Measurements from ENCODE around the gene TK2.

- no peak for TF ChIP-seq CTCF (IDR thresholded peaks at IDR 0.05)
- no peak for TF ChIP-seq CBFB (CRISPR knock-in tag; IDR thresholded peaks at IDR 0.05; ENCODE audit: low read depth)
- TF ChIP-seq NR3C1 (CRISPR knock-in tag; conservative IDR thresholded peaks at IDR 0.05; ENCODE audit: low read depth) = no peak
- TF ChIP-seq ZNF121 (CRISPR knock-in tag; IDR thresholded peaks at IDR 0.05) = no peak
- TF ChIP-seq FOXP4 (CRISPR knock-in tag; IDR thresholded peaks at IDR 0.05) = no peak
- no peak for TF ChIP-seq MAX (CRISPR knock-in tag; IDR thresholded peaks at IDR 0.05)
- no peak for TF ChIP-seq E2F5 (CRISPR knock-in tag; IDR thresholded peaks at IDR 0.05)
- no peak for TF ChIP-seq PRDM15 (CRISPR knock-in tag; IDR thresholded peaks at IDR 0.05)
- TF ChIP-seq PREB (CRISPR knock-in tag; IDR thresholded peaks at IDR 0.05; ENCODE audit: borderline replicate concordance) = no peak
- no peak for TF ChIP-seq TCF7 (CRISPR knock-in tag; IDR thresholded peaks at IDR 0.05; ENCODE audit: low read depth)
- TF ChIP-seq MLX (CRISPR knock-in tag; IDR thresholded peaks at IDR 0.05) = no peak
- no peak for TF ChIP-seq TEAD4 (CRISPR knock-in tag; IDR thresholded peaks at IDR 0.05)
- no peak for TF ChIP-seq FOXJ3 (CRISPR knock-in tag; IDR thresholded peaks at IDR 0.05; ENCODE audit: borderline replicate concordance)
- TF ChIP-seq ATF6 (CRISPR knock-in tag; IDR thresholded peaks at IDR 0.05) = no peak
Measured at GRCh38 chr16:66522816-66523590, 26.9 kb downstream of the TK2 start.
